A673 (cell line): ENCODE measurements around the gene PCBD1.

Experiments used
- EZH2 ChIP-seq: fragments of 200-600 bp; sonication (generic); IDR thresholded peaks from 2 replicates; pipeline ENCODE4 v1.6.1; 2017; ENCODE audit warnings: borderline replicate concordance, low read depth, mild to moderate bottlenecking, mixed read lengths, antibody characterized with exemption, low read length; ENCODE audit not compliant: poor library complexity, severe bottlenecking
- TF ChIP-seq, protein P1 (sequence below): fragments of 300-800, 200-600 bp; sonication (generic); conservative IDR thresholded peaks from 2 replicates; pipeline ENCODE4 v1.5.1; 2017; ENCODE audit warnings: low read depth, mild to moderate bottlenecking, antibody characterized with exemption, low read length, moderate library complexity, mixed read lengths

DNA sequence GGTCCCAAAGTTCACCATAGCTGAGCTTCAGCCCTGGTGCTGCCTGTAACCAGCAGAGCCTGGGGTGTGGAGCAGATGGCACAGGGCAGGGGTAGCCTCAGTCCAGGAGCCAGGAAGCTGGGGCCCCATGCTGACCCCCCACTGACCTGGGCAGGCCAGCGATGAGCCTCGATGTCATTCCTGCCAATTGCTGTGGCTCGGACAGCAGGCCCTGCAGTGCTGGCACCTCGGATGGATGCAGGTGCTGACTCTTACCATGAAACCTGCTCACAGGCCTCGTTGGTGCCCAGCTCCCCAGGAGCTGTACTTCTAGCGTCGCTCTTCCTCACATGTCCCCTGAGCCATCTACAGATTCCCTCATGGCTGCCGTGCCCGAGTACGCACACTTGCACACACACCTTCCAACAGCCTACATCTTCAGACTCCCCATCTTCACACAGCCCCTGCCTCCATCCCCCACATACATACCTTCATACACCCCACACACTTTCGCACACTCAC is 46.8 kb upstream of the PCBD1 start:
- TF ChIP-seq, protein P1, sequence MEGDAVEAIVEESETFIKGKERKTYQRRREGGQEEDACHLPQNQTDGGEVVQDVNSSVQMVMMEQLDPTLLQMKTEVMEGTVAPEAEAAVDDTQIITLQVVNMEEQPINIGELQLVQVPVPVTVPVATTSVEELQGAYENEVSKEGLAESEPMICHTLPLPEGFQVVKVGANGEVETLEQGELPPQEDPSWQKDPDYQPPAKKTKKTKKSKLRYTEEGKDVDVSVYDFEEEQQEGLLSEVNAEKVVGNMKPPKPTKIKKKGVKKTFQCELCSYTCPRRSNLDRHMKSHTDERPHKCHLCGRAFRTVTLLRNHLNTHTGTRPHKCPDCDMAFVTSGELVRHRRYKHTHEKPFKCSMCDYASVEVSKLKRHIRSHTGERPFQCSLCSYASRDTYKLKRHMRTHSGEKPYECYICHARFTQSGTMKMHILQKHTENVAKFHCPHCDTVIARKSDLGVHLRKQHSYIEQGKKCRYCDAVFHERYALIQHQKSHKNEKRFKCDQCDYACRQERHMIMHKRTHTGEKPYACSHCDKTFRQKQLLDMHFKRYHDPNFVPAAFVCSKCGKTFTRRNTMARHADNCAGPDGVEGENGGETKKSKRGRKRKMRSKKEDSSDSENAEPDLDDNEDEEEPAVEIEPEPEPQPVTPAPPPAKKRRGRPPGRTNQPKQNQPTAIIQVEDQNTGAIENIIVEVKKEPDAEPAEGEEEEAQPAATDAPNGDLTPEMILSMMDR: no peak
- TF ChIP-seq EZH2: no peak
